Brain microvascular endothelial cell (primary cell): Measurements from ENCODE around the gene MTHFD1.
A peak's percentile ranks its signal among the peaks of the same experiment; 100 is the strongest.
"Not testable (repeated sequence)": the region's sequence is repeated elsewhere in the genome, so short reads cannot be mapped to it uniquely, and the experiment has no call there.

ENCODE experiments used
- DNase-seq: peaks from one replicate; pipeline ENCODE4 v3.0.0-alpha.2; 2020
- H3K27ac ChIP-seq: fragments of 250-450 bp; sonication (Bioruptor Pico); 2 replicates; pipeline ENCODE4 v1.5.1; 2020; ENCODE audit warnings: mild to moderate bottlenecking, moderate library complexity
- H3K27me3 ChIP-seq: fragments of 250-450 bp; sonication (Bioruptor Pico); replicated peaks from 2 replicates; pipeline ENCODE4 v1.5.1; 2020; ENCODE audit warnings: mild to moderate bottlenecking
- H3K36me3 ChIP-seq: fragments of 250-450 bp; sonication (Bioruptor Pico); replicated peaks from 2 replicates; pipeline ENCODE4 v1.5.1; 2020; ENCODE audit warnings: mild to moderate bottlenecking
- H3K4me3 ChIP-seq: 2 replicates; pipeline ENCODE4 v1.5.1; 2011; ENCODE audit warnings: low read depth, mild to moderate bottlenecking, control low read depth, low read length, moderate library complexity
- CTCF ChIP-seq: IDR thresholded peaks from 2 replicates; pipeline ENCODE4 v1.5.1; 2011; ENCODE audit warnings: low read depth, mild to moderate bottlenecking, moderate library complexity, low read length, control low read depth, inconsistent platforms; ENCODE audit errors: missing control alignments
- in situ Hi-C: cut with HindIII; loops from 2 replicates; pipeline ENCODE4 v1.10.0; 2017; ENCODE audit warnings: low sequenced_read_pairs, low pct_ligation_motif_present

The MTHFD1 gene

DNA sequence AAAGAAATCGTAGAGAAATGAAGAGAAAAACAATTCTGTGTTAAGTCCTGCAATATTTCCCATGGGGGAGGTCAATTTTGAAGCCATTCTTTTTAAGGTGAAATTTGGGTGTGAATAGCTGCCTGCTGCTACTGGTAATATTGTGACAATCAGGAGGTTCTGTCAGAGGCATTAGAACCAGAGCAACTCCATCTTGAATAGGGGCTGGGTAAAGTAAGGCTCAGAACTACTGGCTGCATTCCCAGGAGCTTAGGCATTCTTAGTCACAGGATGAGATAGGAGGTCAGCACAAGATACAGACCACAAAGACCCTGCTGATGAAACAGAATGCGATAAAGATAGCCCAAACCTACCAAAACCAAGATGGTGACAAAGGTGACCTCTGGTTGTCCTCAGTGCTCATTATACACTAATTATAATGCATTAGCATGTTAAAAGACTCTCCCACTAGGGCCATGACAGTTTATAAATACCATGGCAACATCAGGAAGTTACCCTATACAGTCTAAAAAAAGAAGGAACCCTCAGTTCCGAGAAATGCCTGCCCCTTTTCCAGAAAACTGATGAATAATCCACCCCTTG lies 24.8 kb upstream of the MTHFD1 start:
- peak; percentile 71 for DNase-seq
- no peak overlapping the region for H3K27ac ChIP-seq
- H3K27me3 ChIP-seq = no peaks in the 10 kb centered on the region
- no peak overlapping the region for H3K4me3 ChIP-seq
- TF ChIP-seq CTCF = no peak
- in situ Hi-C loops = no loop called here
- no peaks in the 10 kb centered on the region for H3K36me3 ChIP-seq

DNA sequence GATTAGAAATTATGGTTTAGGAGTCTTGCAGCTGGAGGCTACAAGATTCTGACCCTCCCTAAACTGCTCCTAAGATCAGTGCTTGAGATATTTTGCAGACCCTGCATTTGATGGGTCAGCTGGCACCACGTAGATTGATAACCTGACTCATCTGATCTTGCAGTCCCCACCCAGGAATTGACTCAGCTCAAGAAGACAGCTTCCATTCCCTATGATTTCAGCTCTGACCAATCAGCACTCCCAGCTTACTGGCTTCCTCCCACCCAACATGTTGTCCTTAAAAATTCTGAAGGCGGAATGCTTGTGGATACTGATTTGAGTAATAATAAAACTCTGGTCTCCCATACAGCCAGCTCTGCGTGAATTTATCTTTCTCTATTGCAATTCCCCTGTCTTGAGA lies 23.2 kb upstream of the MTHFD1 start:
- peak; percentile 60 for DNase-seq

GRCh38 chr14:64365358-64365889 lies 22.7 kb upstream of the MTHFD1 start:
- peak; percentile 6 for DNase-seq
- in situ Hi-C loops, H3K4me3 ChIP-seq, H3K27me3 ChIP-seq, H3K27ac ChIP-seq, H3K36me3 ChIP-seq: not testable (repeated sequence)

More for the DNA sequence above, 23.2 kb upstream of the MTHFD1 start:
- TF ChIP-seq CTCF = no peak
- Histone ChIP-seq H3K27me3 (no peaks in the 10 kb centered on the region), H3K27ac (no peak overlapping the region), H3K4me3 (no peak overlapping the region), H3K36me3 (no peaks in the 10 kb centered on the region)
- in situ Hi-C loops = no loop called here

DNA sequence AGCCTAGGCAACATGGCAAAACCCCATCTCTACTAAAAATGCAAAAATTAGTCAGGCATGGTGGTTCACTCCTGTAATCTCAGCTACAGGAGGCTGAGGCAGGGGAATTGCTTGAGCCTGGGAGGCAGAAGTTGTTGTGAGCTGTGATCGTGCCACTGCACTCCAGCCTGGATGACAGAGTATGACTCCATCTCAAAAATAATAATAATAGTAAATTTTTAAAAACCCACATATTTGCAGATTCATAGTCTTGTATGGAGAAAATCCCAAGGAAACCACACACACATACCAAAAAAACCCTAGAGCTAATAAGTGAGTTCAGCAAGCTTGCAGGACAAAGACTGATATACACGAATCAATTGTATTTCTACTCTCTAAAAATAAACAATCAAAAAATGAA lies 19.0 kb upstream of the MTHFD1 start:
- Histone ChIP-seq H3K27me3 (no peaks in the 10 kb centered on the region), H3K27ac (no peak overlapping the region), H3K4me3 (no peak overlapping the region), H3K36me3 (no peaks in the 10 kb centered on the region)
- in situ Hi-C loops = no loop called here
- no peak for TF ChIP-seq CTCF
- DNase-seq = peak; percentile 55

DNA sequence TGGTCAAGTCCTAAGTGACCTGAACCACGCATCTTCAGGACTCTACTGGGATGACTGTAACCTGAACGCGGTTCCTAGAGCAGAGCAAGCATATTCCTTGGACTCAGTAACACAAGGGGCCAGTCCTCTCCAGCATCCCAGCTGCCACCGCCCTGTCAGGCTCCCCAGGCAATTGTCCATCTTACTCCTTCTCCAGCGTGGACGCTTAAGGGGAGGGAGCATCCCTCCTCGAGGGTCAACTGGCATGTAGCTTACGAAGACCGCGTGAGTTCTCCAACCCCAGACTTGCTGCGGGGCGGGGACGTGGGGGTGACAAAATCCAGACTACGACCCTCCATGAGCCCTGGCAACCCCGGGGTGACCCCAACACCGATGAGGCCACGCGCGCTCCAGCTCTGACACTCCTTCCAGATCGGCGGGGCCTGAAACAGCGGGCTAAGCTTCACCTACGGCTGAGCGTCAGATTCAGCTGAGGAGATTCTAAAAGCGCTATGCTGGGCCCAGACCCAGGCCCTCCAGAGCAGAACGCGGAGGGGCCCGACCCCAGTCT lies 846 bp upstream of the MTHFD1 start:
- in situ Hi-C loops = no loop called here
- Histone ChIP-seq H3K27ac (peak overlapping the region; percentile 89), H3K27me3 (no peaks in the 10 kb centered on the region), H3K36me3 (peaks cover 5% of the 10 kb centered on the region), H3K4me3 (peak overlapping the region; percentile 74)
- no peak for TF ChIP-seq CTCF
- DNase-seq = peak; percentile 1

- TF ChIP-seq CTCF = no peak
- Histone ChIP-seq H3K36me3 (peaks cover 5% of the 10 kb centered on the region), H3K4me3 (peak overlapping the region; percentile 74), H3K27ac (peak overlapping the region; percentile 29), H3K27me3 (no peaks in the 10 kb centered on the region)
- in situ Hi-C loops = no loop called here
- peak; percentile 10 for DNase-seq
Measured at GRCh38 chr14:64388533-64389285, 556 bp downstream of the MTHFD1 start.
